ENCODE measurements around the gene KCNH3. TPM values are rescaled to one million over a fixed set of nuclear protein-coding genes. Genes with fewer than 3 reads are reported as not detected.

KCNH3 gene
- total and polyA plus RNA-seq, 4 donors: 0.07 to 0.24 (median 0.19) TPM; not detected in 1

- TF ChIP-seq REST (IDR thresholded peaks at IDR 0.05) (no peak), FOXA2 (IDR thresholded peaks at IDR 0.05) (no peak), RXRA (IDR thresholded peaks at IDR 0.05) (no peak), FOXA1 (IDR thresholded peaks at IDR 0.05) (no peak), ZBTB33 (IDR thresholded peaks at IDR 0.05) (no peak), HNF4A (conservative IDR thresholded peaks at IDR 0.05) (no peak)
Observed at GRCh38 chr12:49541140-49541861, 2.5 kb downstream of the KCNH3 start (continued).

- peaks cover 10 to 12% (median 11%) of the 10 kb centered on the region in 4 donors for H3K4me1 ChIP-seq (ENCODE audit: control insufficient read depth in 4 of 4, insufficient read depth in 4 of 4, low read length in 3 of 4)
- H3K36me3 ChIP-seq (ENCODE audit: control insufficient read depth in 4 of 4, insufficient read depth in 3 of 4, low read depth in 1 of 4, low read length in 3 of 4): no peaks in the 10 kb centered on the region
- no peaks in the 10 kb centered on the region for H3K9me3 ChIP-seq (ENCODE audit: control insufficient read depth in 4 of 4, low read length in 3 of 4)
- DNase-seq (ENCODE audit: low spot score): no peak
- no peak overlapping the region for H3K9ac ChIP-seq (ENCODE audit: low read depth in 1 of 2, low read length in 2 of 2)
- H3K27ac ChIP-seq (ENCODE audit: low read depth in 1 of 2, low read length in 2 of 2): no peak overlapping the region
- TF ChIP-seq EGR1 (IDR thresholded peaks at IDR 0.05; ENCODE audit: low read depth in 2 of 2): no peak
- TF ChIP-seq YY1 (IDR thresholded peaks at IDR 0.05): no peak
- TF ChIP-seq FOXA1 (IDR thresholded peaks at IDR 0.05): no peak
- no peak for TF ChIP-seq FOXA2 (IDR thresholded peaks at IDR 0.05)
- TF ChIP-seq ATF3 (IDR thresholded peaks at IDR 0.05): no peak
- TF ChIP-seq NR2F2 (IDR thresholded peaks at IDR 0.05): no peak
- no peak for TF ChIP-seq CTCF (IDR thresholded peaks at IDR 0.05; ENCODE audit: low read depth, low read length, missing input control)
- TF ChIP-seq JUND (IDR thresholded peaks at IDR 0.05): no peak
- no peak for TF ChIP-seq REST (IDR thresholded peaks at IDR 0.05)
- TF ChIP-seq SP1 (IDR thresholded peaks at IDR 0.05): no peak
- no peak for TF ChIP-seq MAX (IDR thresholded peaks at IDR 0.05)
- no peak for TF ChIP-seq RXRA (IDR thresholded peaks at IDR 0.05)
- TF ChIP-seq ZBTB33 (IDR thresholded peaks at IDR 0.05): no peak
- TF ChIP-seq TAF1 (conservative IDR thresholded peaks at IDR 0.05): no peak
- no peak for TF ChIP-seq HNF4A (conservative IDR thresholded peaks at IDR 0.05)
- TF ChIP-seq GABPA (IDR thresholded peaks at IDR 0.05 in 1 of 2, conservative IDR thresholded peaks at IDR 0.05 in 1 of 2): no peak
- TF ChIP-seq RAD21 (IDR thresholded peaks at IDR 0.05): no peak
- no peak for TF ChIP-seq HNF4G (IDR thresholded peaks at IDR 0.05)
- peaks cover 0 to 10% (median 2%) of the 10 kb centered on the region in 4 donors for H3K27me3 ChIP-seq (ENCODE audit: control insufficient read depth in 4 of 4, insufficient read depth in 4 of 4, low read length in 3 of 4)
- no peak overlapping the region for H3K4me3 ChIP-seq (ENCODE audit: low read depth in 1 of 3, low read length in 3 of 3)
- 93% methylated on average over 7 of the region's 7 CpGs for WGBS
Observed at GRCh38 chr12:49541911-49542505, 3.2 kb downstream of the KCNH3 start.
